Stomach smooth muscle (tissue), 2 donors: ENCODE measurements around the gene DPH6.
"Not testable (repeated sequence)": the region's sequence is repeated elsewhere in the genome, so short reads cannot be mapped to it uniquely, and the experiment has no call there.

Experiments
- H3K27ac ChIP-seq: one replicate; pipeline ENCODE4 v1.7.0; 2013; ENCODE audit warnings: mild to moderate bottlenecking, low read length, inconsistent platforms
- H3K27me3 ChIP-seq, 2 donors: one replicate each; pipeline ENCODE4 v1.7.0; 2013; ENCODE audit warnings: low read length in 2 of 2; ENCODE audit not compliant: insufficient read depth in 2 of 2, control insufficient read depth in 1 of 2
- H3K36me3 ChIP-seq, 2 donors: one replicate each; pipeline ENCODE4 v1.7.0; 2013; ENCODE audit warnings: low read length in 2 of 2; ENCODE audit not compliant: control insufficient read depth in 2 of 2, insufficient read depth in 2 of 2
- H3K4me1 ChIP-seq: one replicate; pipeline ENCODE4 v1.7.0; 2013; ENCODE audit warnings: low read length; ENCODE audit not compliant: control insufficient read depth, insufficient read depth
- H3K4me3 ChIP-seq, 2 donors: one replicate each; pipeline ENCODE4 v1.7.0; 2013; ENCODE audit warnings: low read length in 2 of 2
- H3K9ac ChIP-seq, 2 donors: one replicate each; pipeline ENCODE4 v1.7.0; 2013; ENCODE audit warnings: low read length in 2 of 2, mild to moderate bottlenecking in 1 of 2
- H3K9me3 ChIP-seq, 2 donors: one replicate each; pipeline ENCODE4 v1.7.0; 2013; ENCODE audit warnings: low read length in 2 of 2; ENCODE audit not compliant: control insufficient read depth in 2 of 2
- donor health status: healthy.
- donor health status: Pancreatic carcinoma.

Gene DPH6

DNA sequence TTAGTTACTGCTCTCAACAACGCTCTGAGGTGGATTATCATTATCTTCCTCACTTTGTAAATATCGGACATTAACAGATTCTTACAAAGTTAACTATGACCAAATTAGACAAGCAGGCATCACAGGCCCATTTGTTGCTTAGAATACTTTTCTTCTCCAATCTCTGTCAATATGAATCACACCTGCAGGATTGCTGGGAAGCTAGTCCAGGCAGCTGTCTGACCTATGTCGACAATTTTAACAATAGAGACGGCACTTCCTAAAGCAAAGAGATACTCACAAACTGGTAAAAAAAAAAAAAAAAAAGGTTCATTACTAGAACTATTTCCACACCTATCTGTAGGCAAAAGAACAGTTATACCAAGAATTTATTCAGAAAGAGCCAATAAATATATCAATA, 85.3 kb downstream of the DPH6 start:
- H3K9ac ChIP-seq = no peak overlapping the region

DNA sequence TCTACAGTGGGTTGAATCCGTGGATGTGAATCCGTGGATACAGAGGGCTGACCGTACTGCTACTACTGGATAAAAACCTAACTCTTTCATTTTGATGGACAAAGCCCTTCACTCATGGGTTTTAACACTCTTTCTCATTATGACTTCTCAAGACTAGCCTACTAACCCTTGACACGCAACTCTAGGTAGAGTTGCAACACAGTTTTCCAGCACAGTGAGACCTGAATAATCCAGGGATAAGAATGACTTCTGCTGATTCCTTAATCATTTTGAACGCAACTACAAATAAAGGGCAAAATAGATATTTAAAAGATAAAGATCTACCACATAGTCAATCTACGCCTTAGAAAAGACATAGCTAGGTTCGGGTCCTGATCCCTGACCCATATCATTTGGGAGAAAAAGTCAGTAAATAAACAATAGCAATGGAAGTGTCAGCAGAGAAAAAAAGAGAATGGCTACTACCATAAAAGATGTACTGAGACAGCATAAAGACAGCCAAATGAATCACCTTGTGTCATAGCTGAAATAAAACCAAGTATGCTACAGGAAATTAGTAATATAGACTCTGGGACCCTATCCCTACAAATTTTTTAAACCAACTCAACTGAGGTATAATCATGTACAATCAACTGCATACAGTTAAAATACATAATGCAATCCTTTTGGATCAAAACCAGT, 87.6 kb downstream of the DPH6 start:
- H3K36me3 ChIP-seq = no peaks in the 10 kb centered on the region
- H3K27ac ChIP-seq = no peak overlapping the region
- no peak overlapping the region for H3K9ac ChIP-seq
- no peaks in the 10 kb centered on the region for H3K27me3 ChIP-seq
- H3K4me3 ChIP-seq = no peak overlapping the region
- no peaks in the 10 kb centered on the region for H3K4me1 ChIP-seq
- H3K9me3 ChIP-seq = no peaks in the 10 kb centered on the region

More for the DNA sequence above, 85.3 kb downstream of the DPH6 start:
- H3K27me3 ChIP-seq = no peaks in the 10 kb centered on the region
- H3K4me1 ChIP-seq = no peaks in the 10 kb centered on the region
- H3K9me3 ChIP-seq = no peaks in the 10 kb centered on the region
- no peak overlapping the region for H3K4me3 ChIP-seq
- H3K36me3 ChIP-seq = no peaks in the 10 kb centered on the region
- no peak overlapping the region for H3K27ac ChIP-seq

GRCh38 chr15:35455201-35455600, 90.8 kb downstream of the DPH6 start:
- Histone ChIP-seq H3K27me3 (no peaks in the 10 kb centered on the region), H3K9me3 (no peaks in the 10 kb centered on the region), H3K4me3 (no peak overlapping the region), H3K36me3 (no peaks in the 10 kb centered on the region), H3K4me1 (no peaks in the 10 kb centered on the region), H3K27ac (no peak overlapping the region), H3K9ac (no peak overlapping the region)

- Histone ChIP-seq H3K9me3 (no peaks in the 10 kb centered on the region), H3K27me3 (no peaks in the 10 kb centered on the region), H3K36me3 (peaks cover 0 to 2% of the 10 kb centered on the region in 2 donors), H3K27ac (no peak overlapping the region), H3K9ac (no peak overlapping the region), H3K4me1 (no peaks in the 10 kb centered on the region), H3K4me3 (no peak overlapping the region)
Measured at GRCh38 chr15:35450492-35450891, 95.5 kb downstream of the DPH6 start.

GRCh38 chr15:35448294-35448693, 97.7 kb downstream of the DPH6 start:
- no peak overlapping the region for H3K27ac ChIP-seq
- no peaks in the 10 kb centered on the region for H3K9me3 ChIP-seq
- no peaks in the 10 kb centered on the region for H3K4me1 ChIP-seq
- no peaks in the 10 kb centered on the region for H3K27me3 ChIP-seq
- H3K9ac ChIP-seq = no peak overlapping the region
- H3K36me3 ChIP-seq = peaks cover 0 to 2% of the 10 kb centered on the region in 2 donors
- H3K4me3 ChIP-seq = no peak overlapping the region

GRCh38 chr15:35445891-35446290, 100.1 kb downstream of the DPH6 start:
- no peak overlapping the region for H3K9ac ChIP-seq
- no peaks in the 10 kb centered on the region for H3K4me1 ChIP-seq
- no peaks in the 10 kb centered on the region for H3K27me3 ChIP-seq
- H3K36me3 ChIP-seq = peaks cover 0 to 2% of the 10 kb centered on the region in 2 donors
- H3K27ac ChIP-seq = no peak overlapping the region
- no peak overlapping the region for H3K4me3 ChIP-seq
- H3K9me3 ChIP-seq = no peaks in the 10 kb centered on the region

- Histone ChIP-seq H3K27me3 (no peaks in the 10 kb centered on the region), H3K27ac (no peak overlapping the region), H3K36me3 (peaks cover 0 to 2% of the 10 kb centered on the region in 2 donors), H3K9ac (no peak overlapping the region), H3K4me3 (no peak overlapping the region), H3K9me3 (no peaks in the 10 kb centered on the region), H3K4me1 (no peaks in the 10 kb centered on the region)
Measured at GRCh38 chr15:35444557-35445204, 101.3 kb downstream of the DPH6 start.

- Histone ChIP-seq H3K4me1 (no peaks in the 10 kb centered on the region), H3K9ac (no peak overlapping the region), H3K27me3 (no peaks in the 10 kb centered on the region), H3K9me3 (no peaks in the 10 kb centered on the region), H3K4me3 (no peak overlapping the region), H3K27ac (no peak overlapping the region), H3K36me3 (no peaks in the 10 kb centered on the region)
Measured at GRCh38 chr15:35443376-35443775, 102.6 kb downstream of the DPH6 start.

- no peak overlapping the region for H3K4me3 ChIP-seq
- no peak overlapping the region for H3K27ac ChIP-seq
- H3K36me3 ChIP-seq = no peaks in the 10 kb centered on the region
- no peaks in the 10 kb centered on the region for H3K9me3 ChIP-seq
- H3K27me3 ChIP-seq = no peaks in the 10 kb centered on the region
- no peaks in the 10 kb centered on the region for H3K4me1 ChIP-seq
- no peak overlapping the region for H3K9ac ChIP-seq
Measured at GRCh38 chr15:35442742-35443141, 103.2 kb downstream of the DPH6 start.

DNA sequence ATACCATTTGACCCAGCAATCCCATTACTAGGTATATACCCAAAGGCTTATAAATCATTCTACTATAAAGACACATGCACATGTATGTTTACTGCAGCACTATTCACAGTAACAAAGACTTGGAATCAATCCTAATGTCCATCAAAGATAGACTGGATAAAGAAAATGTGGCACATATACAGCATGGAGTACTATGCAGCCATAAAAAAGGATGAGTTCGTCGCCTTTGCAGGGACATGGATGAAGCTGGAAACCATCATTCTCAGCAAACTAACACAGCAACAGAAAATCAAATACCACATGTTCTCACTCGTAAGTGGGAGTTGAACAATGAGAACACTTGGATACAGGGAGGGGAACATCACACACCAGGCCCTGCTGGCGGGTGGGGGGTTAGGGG, 104.7 kb downstream of the DPH6 start:
- not testable (repeated sequence) for H3K27ac ChIP-seq, H3K36me3 ChIP-seq, H3K4me3 ChIP-seq, H3K9me3 ChIP-seq, H3K27me3 ChIP-seq, H3K4me1 ChIP-seq, H3K9ac ChIP-seq

DNA sequence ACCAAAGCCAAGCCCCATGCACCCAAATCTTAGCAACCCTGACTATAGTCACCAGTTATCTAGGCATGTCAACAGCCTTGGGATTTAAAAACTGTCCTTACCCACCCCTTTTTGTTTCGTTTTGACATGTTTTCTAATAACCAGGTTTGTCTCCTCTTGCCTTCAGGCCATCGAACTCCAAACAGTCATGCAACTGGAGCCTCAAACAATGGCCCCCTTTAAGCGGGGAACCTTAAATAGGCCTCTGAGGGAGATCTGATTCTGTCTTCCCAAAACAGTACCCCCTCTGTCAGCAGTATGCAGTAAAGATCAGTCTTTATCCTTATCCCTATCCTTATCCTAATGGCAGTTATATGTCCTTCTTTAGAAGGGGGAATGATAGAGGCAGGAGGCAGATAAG, 105.7 kb downstream of the DPH6 start:
- no peak overlapping the region for H3K27ac ChIP-seq

More for the DNA sequence above, 105.7 kb downstream of the DPH6 start:
- Histone ChIP-seq H3K4me1 (no peaks in the 10 kb centered on the region), H3K9me3 (no peaks in the 10 kb centered on the region), H3K36me3 (no peaks in the 10 kb centered on the region), H3K27me3 (no peaks in the 10 kb centered on the region), H3K9ac (no peak overlapping the region), H3K4me3 (no peak overlapping the region)
